Suprapubic skin (tissue), 4 donors: Measurements from ENCODE around the gene CMTM7. TPM values are rescaled to one million over a fixed set of nuclear protein-coding genes. Genes with fewer than 3 reads are reported as not detected.
A peak's percentile ranks its signal among the peaks of the same experiment; 100 is the strongest.
"Not testable (repeated sequence)": the region's sequence is repeated elsewhere in the genome, so short reads cannot be mapped to it uniquely, and the experiment has no call there.

Experiments
- DNase-seq, 2 donors: peaks; one replicate each; pipeline ENCODE4 v3.0.0-alpha.2; 2019; ENCODE audit warnings: low spot score in 2 of 2
- H3K27ac ChIP-seq: fragments of 200-600 bp; sonication (generic); one replicate; pipeline ENCODE4 v1.5.1; 2019
- H3K27me3 ChIP-seq: fragments of 200-600 bp; sonication (generic); one replicate; pipeline ENCODE4 v1.5.1; 2019
- H3K36me3 ChIP-seq: fragments of 200-600 bp; sonication (generic); one replicate; pipeline ENCODE4 v1.5.1; 2019
- H3K4me1 ChIP-seq: fragments of 200-600 bp; sonication (generic); one replicate; pipeline ENCODE4 v1.5.1; 2019
- H3K4me3 ChIP-seq: fragments of 200-600 bp; sonication (generic); one replicate; pipeline ENCODE4 v1.5.1; 2019; ENCODE audit warnings: mild to moderate bottlenecking
- H3K9me3 ChIP-seq: fragments of 200-600 bp; sonication (generic); one replicate; pipeline ENCODE4 v1.5.1; 2019
- EP300 ChIP-seq: sonication (generic); formaldehyde crosslinking; IDR thresholded peaks from one replicate; pipeline ENCODE4 v1.6.1; 2017; ENCODE audit warnings: antibody characterized with exemption
- POLR2A ChIP-seq, 2 donors: fragments of 450-650 bp; IDR thresholded peaks; one replicate each; pipeline ENCODE4 v1.6.1; 2017; ENCODE audit warnings: antibody characterized with exemption in 2 of 2, mild to moderate bottlenecking in 2 of 2, moderate library complexity in 2 of 2
- POLR2AphosphoS5 ChIP-seq, 3 donors: sonication (generic); formaldehyde crosslinking; IDR thresholded peaks; one replicate each; pipeline ENCODE4 v1.6.1; 2017; ENCODE audit warnings: antibody characterized with exemption in 3 of 3
- WGBS: methylation state at CpG from one replicate; pipeline ENCODE4 v1.1.5; 2018; 5-methylcytosine and 5-hydroxymethylcytosine counted together
- total RNA-seq, 4 donors: library from RNA; depleted of rRNA; stranded (reverse); fragments of >200 nt; gene quantifications; one replicate each; pipeline ENCODE4 v1.1.0, GENCODE V29; 2016
- TF ChIP-seq, protein P1 (sequence below), 2 donors: fragments of 200-600 bp in 1 of 2; fragments of 450-650 bp in 1 of 2; sonication (generic) in 1 of 2; IDR thresholded peaks; one replicate each; pipeline ENCODE4 v1.5.1; 2016 to 2019; ENCODE audit warnings: antibody characterized with exemption in 2 of 2, mild to moderate bottlenecking in 1 of 2, moderate library complexity in 1 of 2

The CMTM7 gene
- total RNA-seq, 4 donors from 2014 or later: 7.5 to 14.7 (median 10.9) TPM

DNA sequence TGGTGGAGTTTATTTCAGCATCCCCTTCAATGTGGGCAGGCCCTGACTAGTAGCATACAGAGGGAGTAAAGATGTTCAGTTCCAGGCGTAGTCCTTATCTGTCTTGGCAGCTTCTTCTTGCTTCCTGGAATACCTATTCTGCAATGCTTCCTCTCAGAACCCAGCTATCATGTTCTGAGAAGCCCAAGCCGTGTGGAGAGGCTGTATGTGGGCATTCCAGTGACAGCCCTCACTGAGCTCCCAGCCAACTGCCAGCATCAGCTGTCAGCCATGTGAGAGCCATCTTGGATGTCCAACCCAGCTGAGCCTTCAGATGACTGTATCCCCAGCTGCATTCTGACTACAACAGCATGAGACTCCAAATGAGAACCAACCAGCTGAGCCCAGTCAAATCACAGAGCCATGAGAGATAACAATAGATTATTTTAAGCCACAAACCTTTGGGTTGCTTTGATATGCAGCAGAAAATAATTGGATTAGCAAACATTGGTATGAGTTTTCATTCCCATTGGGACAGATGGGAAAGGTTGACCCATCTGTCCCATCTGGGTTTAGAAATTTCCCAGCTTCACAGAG is 8.4 kb upstream of the CMTM7 start:
- WGBS: 53% methylated on average over 2 of the region's 2 CpGs
- Histone ChIP-seq H3K4me3 (no peak overlapping the region), H3K9me3 (no peaks in the 10 kb centered on the region), H3K36me3 (no peaks in the 10 kb centered on the region), H3K27me3 (no peaks in the 10 kb centered on the region), H3K27ac (no peak overlapping the region), H3K4me1 (no peaks in the 10 kb centered on the region)
- no peak for DNase-seq
- TF ChIP-seq EP300: no peak
- no peak for TF ChIP-seq POLR2AphosphoS5 (IDR thresholded peaks at IDR 0.05)
- TF ChIP-seq, protein P1, sequence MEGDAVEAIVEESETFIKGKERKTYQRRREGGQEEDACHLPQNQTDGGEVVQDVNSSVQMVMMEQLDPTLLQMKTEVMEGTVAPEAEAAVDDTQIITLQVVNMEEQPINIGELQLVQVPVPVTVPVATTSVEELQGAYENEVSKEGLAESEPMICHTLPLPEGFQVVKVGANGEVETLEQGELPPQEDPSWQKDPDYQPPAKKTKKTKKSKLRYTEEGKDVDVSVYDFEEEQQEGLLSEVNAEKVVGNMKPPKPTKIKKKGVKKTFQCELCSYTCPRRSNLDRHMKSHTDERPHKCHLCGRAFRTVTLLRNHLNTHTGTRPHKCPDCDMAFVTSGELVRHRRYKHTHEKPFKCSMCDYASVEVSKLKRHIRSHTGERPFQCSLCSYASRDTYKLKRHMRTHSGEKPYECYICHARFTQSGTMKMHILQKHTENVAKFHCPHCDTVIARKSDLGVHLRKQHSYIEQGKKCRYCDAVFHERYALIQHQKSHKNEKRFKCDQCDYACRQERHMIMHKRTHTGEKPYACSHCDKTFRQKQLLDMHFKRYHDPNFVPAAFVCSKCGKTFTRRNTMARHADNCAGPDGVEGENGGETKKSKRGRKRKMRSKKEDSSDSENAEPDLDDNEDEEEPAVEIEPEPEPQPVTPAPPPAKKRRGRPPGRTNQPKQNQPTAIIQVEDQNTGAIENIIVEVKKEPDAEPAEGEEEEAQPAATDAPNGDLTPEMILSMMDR (IDR thresholded peaks at IDR 0.05): no peak
- no peak for TF ChIP-seq POLR2A (IDR thresholded peaks at IDR 0.05)

DNA sequence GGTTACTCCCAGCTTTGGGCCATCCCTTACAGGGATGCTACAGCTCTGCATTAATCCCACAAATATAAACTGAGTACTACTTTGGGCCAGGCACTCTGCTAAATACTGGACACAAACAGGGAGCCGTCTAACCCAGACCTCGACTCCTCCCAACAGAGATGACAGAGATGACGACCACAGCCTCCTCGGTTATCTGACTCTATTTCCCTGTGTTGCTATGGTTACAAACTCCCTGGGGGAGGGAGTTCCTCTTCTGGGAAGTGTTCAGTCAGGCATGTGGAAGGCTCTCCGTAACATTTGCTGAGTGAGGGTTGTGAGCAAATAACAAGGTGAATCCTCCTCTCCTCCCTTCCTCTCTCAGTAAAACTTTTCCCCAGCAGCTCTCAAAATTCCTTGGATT is 6.7 kb upstream of the CMTM7 start:
- no peaks in the 10 kb centered on the region for H3K4me1 ChIP-seq
- H3K9me3 ChIP-seq: no peaks in the 10 kb centered on the region
- no peak overlapping the region for H3K4me3 ChIP-seq
- TF ChIP-seq, protein P1 (IDR thresholded peaks at IDR 0.05): no peak
- no peak for TF ChIP-seq POLR2A (IDR thresholded peaks at IDR 0.05)
- TF ChIP-seq EP300: no peak
- no peak for TF ChIP-seq POLR2AphosphoS5 (IDR thresholded peaks at IDR 0.05)
- 52% methylated on average over 5 of the region's 5 CpGs for WGBS
- no peaks in the 10 kb centered on the region for H3K27me3 ChIP-seq
- DNase-seq: no peak
- H3K27ac ChIP-seq: no peak overlapping the region
- H3K36me3 ChIP-seq: no peaks in the 10 kb centered on the region

DNA sequence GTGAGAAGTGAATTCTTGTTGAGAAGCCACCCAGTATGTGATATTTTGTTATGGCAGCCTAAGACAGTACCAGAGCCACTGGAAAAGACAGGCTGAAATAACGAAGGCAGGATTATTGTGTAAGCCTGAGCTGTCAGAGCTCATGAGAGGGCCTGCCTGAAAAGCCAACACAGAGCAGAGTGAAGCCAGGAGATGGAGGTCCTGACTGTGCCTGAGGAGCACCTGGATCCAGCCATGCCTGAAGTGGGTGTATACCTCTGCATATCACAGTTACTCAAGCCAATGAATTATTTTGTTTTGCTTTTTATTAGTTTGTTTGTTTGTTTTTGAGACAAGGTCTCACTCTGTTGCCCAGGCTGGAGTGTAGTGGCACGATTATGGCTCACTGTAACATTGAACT is 4.1 kb upstream of the CMTM7 start:
- H3K4me3 ChIP-seq: no peak overlapping the region
- H3K36me3 ChIP-seq: no peaks in the 10 kb centered on the region
- no peaks in the 10 kb centered on the region for H3K9me3 ChIP-seq
- peaks cover 3% of the 10 kb centered on the region for H3K4me1 ChIP-seq
- TF ChIP-seq EP300 (no peak), POLR2AphosphoS5 (IDR thresholded peaks at IDR 0.05) (no peak), POLR2A (IDR thresholded peaks at IDR 0.05) (no peak)
- TF ChIP-seq, protein P1 (IDR thresholded peaks at IDR 0.05): no peak
- no peaks in the 10 kb centered on the region for H3K27me3 ChIP-seq
- no peak overlapping the region for H3K27ac ChIP-seq
- WGBS: 94% methylated on average over 2 of the region's 2 CpGs
- DNase-seq: no peak

DNA sequence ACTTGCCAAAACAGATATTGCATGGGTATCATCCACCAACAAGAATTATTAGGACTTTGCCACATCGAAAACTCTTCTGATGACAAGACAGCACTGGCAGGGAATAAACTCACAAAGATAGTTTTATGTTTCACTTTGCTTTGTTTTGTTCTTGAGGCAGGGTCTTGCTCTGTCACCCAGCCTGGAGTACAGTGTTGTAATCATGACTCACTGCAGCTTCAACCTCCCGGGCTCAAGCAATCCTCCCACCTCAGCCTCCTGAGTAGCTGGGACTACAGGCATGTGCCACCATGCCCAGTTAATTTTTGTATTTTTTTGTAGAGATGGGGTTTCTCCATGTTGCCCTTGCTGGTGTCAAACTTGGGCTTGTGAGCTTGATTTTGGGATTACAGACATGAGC is 2.1 kb upstream of the CMTM7 start:
- DNase-seq, H3K27me3 ChIP-seq, H3K4me3 ChIP-seq, H3K9me3 ChIP-seq, H3K27ac ChIP-seq, H3K4me1 ChIP-seq, H3K36me3 ChIP-seq: not testable (repeated sequence)
- 88% methylated on average over 2 of the region's 2 CpGs for WGBS

DNA sequence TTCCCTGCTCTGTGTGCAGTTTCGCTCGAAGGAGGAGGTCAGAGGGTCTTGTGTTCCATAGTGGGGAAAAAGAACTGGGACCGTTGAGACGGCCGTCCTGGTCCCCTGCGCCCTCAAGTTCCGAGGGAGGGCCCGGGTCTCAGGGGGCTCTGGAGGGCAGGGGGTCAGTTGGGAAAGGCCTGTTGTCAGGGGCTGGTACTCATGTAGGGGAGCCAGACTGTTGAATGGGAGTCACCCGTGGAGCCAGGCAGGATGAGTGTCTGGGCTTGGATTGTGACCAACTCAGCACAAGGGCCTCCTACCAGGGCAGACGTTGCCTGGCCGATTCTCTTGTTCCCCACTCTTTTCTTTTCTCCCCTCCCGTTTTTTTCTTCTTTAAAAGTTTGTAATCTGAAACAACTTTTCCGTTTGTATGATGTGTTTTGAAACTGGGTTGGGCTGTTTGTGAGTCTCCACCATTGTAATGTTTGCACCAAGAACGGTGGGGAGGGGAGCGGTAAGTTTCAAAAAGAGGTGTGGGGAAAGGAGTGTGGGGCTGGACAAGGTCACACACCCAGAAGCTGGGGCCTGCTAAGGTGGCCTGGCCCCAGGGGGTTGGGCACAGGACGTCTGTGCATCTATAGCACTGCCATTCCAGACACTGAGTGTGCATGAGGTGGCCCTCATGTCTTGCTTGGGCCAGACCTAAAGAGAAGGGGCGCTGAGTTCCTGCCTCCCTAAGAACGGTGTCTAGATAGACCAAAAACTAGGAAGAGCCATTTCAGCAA is 1.1 kb downstream of the CMTM7 start:
- Histone ChIP-seq H3K36me3 (no peaks in the 10 kb centered on the region), H3K4me3 (peak overlapping the region; percentile 63), H3K9me3 (no peaks in the 10 kb centered on the region), H3K4me1 (peaks cover 6% of the 10 kb centered on the region), H3K27me3 (no peaks in the 10 kb centered on the region), H3K27ac (peak overlapping the region; percentile 83)
- TF ChIP-seq, protein P1 (IDR thresholded peaks at IDR 0.05): no peak
- no peak for TF ChIP-seq EP300
- no peak for TF ChIP-seq POLR2A (IDR thresholded peaks at IDR 0.05)
- TF ChIP-seq POLR2AphosphoS5 (IDR thresholded peaks at IDR 0.05): no peak
- peak in 1 of 2 donors; percentile 73 for DNase-seq
- 33% methylated on average over 16 of the region's 18 CpGs for WGBS
